ENCODE data around the gene GRAMD2A.

The GRAMD2A gene

DNA sequence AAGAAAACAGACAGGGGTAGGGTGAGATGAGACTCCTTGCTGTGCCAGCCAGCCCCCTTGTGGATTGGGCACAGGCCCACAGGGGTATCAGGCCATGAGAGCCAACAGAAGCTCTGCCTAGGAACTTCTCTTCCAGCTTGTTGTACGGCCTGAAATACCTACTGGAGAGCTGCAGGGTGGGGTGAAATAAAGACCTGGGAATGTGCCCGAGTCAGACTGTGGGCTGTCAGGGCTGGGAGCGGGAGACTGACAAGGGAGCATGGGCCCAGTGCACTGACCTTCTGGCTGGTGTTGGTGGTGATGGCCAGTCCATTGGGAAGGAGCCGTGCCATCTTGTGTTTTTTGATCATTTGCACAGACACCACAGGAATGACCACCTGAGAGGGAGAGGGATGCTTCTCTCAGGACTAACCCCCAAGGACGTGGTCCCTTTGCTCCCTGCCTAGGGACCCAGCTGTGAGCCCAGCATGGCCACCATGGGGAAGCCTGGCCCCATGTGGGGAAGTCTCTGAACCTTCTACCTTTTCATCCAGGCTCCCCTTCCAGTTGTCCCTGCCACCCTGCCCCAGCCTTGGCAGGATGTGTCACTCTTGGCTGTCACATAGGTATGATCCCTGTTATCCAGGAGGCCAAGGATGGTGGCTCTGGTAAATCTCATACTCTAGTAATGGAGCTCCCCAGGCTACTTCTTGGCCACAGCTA, 30.7 kb downstream of the GRAMD2A start:
- no peak for DNase-seq

DNA sequence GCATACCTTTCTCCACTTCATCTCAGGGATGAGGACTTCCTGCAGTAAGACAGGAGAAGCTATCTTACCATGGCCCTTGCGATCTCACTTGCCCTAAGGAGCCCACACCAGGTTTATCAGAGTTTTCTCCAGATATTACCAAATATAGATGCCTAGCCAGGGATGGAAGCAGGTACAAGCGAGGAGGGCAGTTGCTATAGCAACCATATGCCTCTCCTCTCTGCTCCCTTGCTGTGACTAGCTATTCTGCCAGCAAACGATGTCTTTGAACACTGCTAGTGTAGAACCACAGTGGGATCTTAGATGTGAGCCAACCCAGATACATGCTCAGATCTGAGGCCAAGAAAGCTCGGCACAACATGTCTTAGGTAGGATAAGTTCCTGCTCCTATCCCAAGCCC, 33.9 kb downstream of the GRAMD2A start:
- no peak for DNase-seq

- DNase-seq = no peak
Measured at GRCh38 chr15:72162569-72162968, 35.0 kb downstream of the GRAMD2A start.

GRCh38 chr15:72161361-72162132, 36.0 kb downstream of the GRAMD2A start:
- DNase-seq = no peak

GRCh38 chr15:72160696-72161245, 36.8 kb downstream of the GRAMD2A start:
- DNase-seq = no peak

DNA sequence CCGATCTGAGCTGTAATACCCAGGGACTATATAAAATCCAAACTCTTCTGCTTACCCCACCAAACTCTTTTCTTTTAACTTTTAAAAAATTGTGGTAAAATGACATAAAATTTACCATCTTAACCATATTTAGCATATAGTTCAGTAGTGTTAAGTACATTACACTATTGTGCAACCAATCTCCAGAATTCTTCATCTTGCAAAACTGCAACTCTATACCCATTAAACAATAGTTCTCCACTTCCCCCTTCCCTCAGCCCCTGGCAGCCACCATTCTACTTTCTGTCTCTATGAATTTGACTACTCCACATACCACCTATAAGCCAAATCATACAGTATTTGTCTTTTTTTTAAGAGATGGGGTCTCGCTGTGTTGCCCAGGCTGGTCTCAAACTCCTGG, 40.7 kb downstream of the GRAMD2A start:
- DNase-seq = no peak

- DNase-seq = peak; percentile 90
Measured at GRCh38 chr15:72155635-72156616, 41.7 kb downstream of the GRAMD2A start.

DNA sequence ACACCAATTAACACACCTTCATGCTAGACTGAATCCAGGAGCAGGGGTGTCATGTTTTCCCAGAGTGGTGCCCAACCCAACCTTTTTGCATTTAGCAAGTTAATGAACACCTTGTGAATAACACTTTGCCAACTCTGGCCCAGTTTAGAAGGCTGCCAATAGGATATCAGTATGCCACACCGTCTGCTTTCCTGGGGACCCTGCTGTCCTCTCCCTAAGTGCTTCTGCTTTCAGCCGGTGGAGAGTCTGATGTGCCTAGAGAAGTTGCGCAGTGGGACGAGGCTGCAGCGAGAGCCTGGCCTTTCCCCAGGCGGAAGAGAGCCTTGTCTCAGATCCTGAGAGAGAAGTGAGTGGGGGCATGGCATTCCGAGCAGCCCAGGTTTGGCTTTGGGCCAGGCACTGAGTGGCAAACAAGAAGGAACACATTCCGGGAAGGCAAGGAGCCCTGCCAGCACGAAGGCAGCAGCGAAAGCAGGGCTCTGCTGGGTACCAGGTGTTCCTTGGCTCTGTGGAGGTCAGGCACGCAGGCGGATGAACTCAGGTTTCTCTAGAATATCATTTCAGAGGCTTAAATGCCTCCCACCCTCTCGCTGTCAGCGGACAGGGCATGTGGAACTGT, 42.5 kb downstream of the GRAMD2A start:
- no peak for DNase-seq

GRCh38 chr15:72154316-72154715, 43.3 kb downstream of the GRAMD2A start:
- DNase-seq = no peak

GRCh38 chr15:72153269-72154000, 44.2 kb downstream of the GRAMD2A start:
- DNase-seq = no peak

DNA sequence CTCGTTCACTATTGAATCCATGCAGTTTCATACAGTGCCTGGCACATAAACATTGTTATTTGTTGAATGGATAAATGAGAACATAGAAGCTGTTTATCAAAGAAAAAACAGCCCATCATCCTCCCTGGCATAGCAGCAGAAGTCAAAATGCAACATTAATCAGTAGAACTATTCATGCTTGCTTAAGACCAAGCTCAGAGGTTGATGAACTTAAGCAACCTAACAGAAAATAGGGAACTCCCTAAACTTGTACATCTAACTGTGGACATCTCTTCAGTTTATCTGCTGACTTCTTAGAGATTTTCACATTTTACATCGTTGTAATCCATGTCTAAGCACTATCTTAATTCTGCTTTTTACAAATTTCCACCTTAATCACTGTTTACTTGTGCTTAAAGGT, 50.2 kb downstream of the GRAMD2A start:
- DNase-seq = no peak

GRCh38 chr15:72146934-72147333, 50.7 kb downstream of the GRAMD2A start:
- no peak for DNase-seq

DNA sequence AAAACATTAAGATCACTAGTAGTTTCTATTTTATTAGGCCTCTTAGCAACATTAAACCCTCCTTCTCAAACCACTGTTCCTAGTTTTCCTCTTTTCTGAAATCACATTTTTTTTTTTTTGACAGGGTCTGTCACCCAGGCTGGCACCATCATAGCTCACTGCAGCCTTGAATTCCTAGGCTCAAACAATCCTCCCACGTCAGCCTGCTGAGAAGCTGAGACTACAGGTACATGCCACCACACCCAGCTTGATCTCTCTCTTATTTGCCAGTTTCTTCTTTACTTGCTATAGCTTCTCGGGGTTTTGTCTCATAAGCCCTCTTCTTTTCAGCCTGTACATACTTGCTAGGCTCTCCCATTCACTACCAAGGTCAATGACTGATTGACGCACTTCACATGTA, 51.4 kb downstream of the GRAMD2A start:
- DNase-seq = no peak

DNA sequence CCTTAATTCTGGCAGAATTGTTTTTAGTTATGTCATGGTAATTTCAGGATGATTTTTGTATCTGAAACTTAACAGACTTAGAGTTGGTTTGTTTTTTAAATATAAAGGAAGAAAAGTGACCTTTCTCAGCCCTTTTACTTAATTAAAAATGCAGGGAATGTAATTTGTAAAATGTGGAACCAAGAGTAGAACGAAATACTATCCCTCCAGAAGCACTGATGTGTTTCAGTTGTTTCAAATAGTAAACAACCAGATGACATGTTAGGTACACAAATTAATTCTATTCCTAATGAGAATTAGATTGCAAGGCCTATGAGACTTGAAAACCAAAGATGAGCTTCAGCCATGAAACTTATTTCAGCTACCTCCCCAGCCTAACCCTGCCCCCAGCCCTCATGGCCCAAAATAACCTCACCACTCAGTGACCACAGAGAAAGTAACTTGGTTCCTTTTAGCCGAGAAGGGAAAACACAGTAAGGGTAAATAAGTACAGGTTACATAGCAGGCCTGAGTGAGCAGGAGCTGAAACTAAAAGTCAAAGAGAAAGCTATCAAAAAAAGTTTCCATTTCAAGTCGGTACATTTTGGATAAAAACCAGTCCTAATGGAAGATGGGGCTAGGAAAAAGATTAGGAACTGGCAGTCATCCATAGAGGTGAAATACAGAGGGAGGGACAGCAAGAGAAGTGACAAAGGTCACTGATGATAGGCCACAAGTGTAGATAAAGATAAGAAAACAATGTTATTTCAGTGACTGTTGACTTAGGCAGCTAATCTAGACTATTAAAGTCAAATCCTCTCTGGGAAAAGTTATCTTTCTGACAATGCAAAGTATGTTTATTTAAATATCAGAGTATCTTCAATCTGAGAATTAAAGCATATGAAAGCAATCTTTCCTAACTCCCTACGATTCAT, 56.2 kb downstream of the GRAMD2A start:
- DNase-seq = no peak

DNA sequence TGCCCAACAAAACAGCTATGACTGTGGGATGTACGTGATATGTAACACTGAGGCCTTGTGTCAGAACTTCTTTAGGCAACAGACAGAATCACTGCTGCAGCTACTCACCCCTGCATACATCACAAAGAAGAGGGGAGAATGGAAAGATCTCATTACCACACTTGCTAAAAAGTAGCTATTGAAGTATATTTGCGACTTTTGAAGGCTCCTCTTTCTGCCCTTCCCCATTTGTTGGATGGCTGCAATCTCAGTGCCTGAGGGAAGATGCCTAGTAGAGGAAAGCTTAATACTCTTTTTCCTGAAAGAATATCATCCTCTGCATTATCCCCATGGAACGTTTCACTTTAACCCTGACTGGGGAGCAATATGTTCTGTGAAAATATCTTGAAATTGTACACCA, 57.5 kb downstream of the GRAMD2A start:
- no peak for DNase-seq

GRCh38 chr15:72139667-72140066, 57.9 kb downstream of the GRAMD2A start:
- DNase-seq = no peak

- DNase-seq = no peak
Measured at GRCh38 chr15:72136170-72137051, 61.2 kb downstream of the GRAMD2A start.

GRCh38 chr15:72135719-72136118, 61.9 kb downstream of the GRAMD2A start:
- no peak for DNase-seq

DNA sequence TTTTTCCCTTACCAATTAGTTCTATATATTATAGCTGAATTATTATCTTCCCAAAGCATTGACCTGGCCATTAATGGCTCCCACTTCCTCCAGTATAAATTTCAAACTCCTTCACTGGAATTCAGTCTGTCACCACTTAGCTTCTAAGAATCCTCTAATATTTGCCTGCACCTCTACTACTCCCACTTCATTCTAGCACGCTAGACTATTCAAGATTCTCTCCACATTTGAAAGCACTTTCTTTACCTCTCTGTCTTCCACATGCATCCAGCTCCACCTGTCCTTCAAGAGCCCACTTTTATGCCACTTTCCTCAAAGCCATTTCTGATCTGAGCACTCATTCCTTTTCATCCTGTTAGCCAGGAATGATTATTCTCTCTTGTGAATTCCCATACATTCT, 64.4 kb downstream of the GRAMD2A start:
- DNase-seq = no peak

- no peak for DNase-seq
Measured at GRCh38 chr15:72131922-72132321, 65.7 kb downstream of the GRAMD2A start.

Data from activated CD8-positive, alpha-beta memory T cell treated with anti-CD3 and anti-CD28 coated beads, Interleukin-2, amount 50 U/mL, for 48 hours (primary cell).